Right cardiac atrium (tissue), 5 donors: Measurements from ENCODE around the gene PLAAT2. TPM values are rescaled to one million over a fixed set of nuclear protein-coding genes. Genes with fewer than 3 reads are reported as not detected.
"Not testable (repeated sequence)": the region's sequence is repeated elsewhere in the genome, so short reads cannot be mapped to it uniquely, and the experiment has no call there.

Experiments used
- ATAC-seq, 2 donors: fragments of 200-7000 bp; cut with Tn5 transposase; one replicate each; pipeline versions ENCODE4 v1.8.0 to v1.9.1; 2020; ENCODE audit warnings: moderate library complexity in 2 of 2, mild to moderate bottlenecking in 1 of 2
- DNase-seq, 3 donors: peaks; one replicate each; pipeline ENCODE4 v3.0.0-alpha.2; 2020
- H3K27ac ChIP-seq: one replicate; pipeline ENCODE4 v1.5.1; 2013; ENCODE audit warnings: mild to moderate bottlenecking, low read length, control low read depth, moderate library complexity
- H3K27me3 ChIP-seq: one replicate; pipeline ENCODE4 v1.6.1; 2013; ENCODE audit not compliant: control insufficient read depth, insufficient read depth
- H3K4me1 ChIP-seq: one replicate; pipeline ENCODE4 v1.6.1; 2013; ENCODE audit warnings: low read length; ENCODE audit not compliant: control insufficient read depth, insufficient read depth
- H3K4me3 ChIP-seq: one replicate; pipeline ENCODE4 v1.5.1; 2013; ENCODE audit warnings: low read length, control low read depth
- H3K9me3 ChIP-seq: one replicate; pipeline ENCODE4 v1.6.1; 2013; ENCODE audit warnings: low read length; ENCODE audit not compliant: control insufficient read depth
- WGBS: extraction: QIAGEN DNeasy Blood & Tissue Kit; methylation state at CpG from one replicate; pipeline ENCODE4 v1.1.7; 2013; 5-methylcytosine and 5-hydroxymethylcytosine counted together
- intact Hi-C, 4 donors: fragments of 100-400 bp; cut with DNase I; formaldehyde crosslinking; loops; one replicate each; pipeline versions ENCODE4 v1.11.0 to v1.14.0; 2022 to 2023
- polyA plus RNA-seq: library from polyadenylated mRNA; stranded (reverse); fragments of 200-250 nt; gene quantifications from one replicate; pipeline ENCODE4 v1.2.3, GENCODE V29; 2013
- total RNA-seq, 4 donors: library from RNA; stranded (reverse); fragmentation: NEBNext Ultra II Directional; extraction: Animal tissue kit (Norgen Biotek cat#: 25700); gene quantifications; one replicate each; pipeline ENCODE4 v1.2.1, GENCODE V29; 2021
- donor health status: healthy with polysubstance abuse.
- donor health status: DM: no; HTN: yes; CAD: no.
- donor health status: DM: no; HTN: no; CAD: no.
- donor health status: DM: no; HTN: yes; CAD: no; lungs with severe emphysema.
- donor health status: DM: yes; HTN: yes; CAD: no.

PLAAT2 gene
- total and polyA plus RNA-seq, 5 donors, result 0.31 to 0.66 TPM; not detected in 3

GRCh38 chr11:63557570-63557969 is 5.6 kb downstream of the PLAAT2 start:
- ATAC-seq, result no peak
- WGBS, result 73% methylated on average over 7 of the region's 7 CpGs
- no peaks in the 10 kb centered on the region for H3K27me3 ChIP-seq
- intact Hi-C loops, result no loop called here
- no peak overlapping the region for H3K4me3 ChIP-seq
- H3K27ac ChIP-seq, result no peak overlapping the region
- peaks cover 2% of the 10 kb centered on the region for H3K4me1 ChIP-seq
- H3K9me3 ChIP-seq, result no peaks in the 10 kb centered on the region
- DNase-seq, result no peak

- 66% methylated on average over 7 of the region's 7 CpGs for WGBS
- Histone ChIP-seq H3K9me3 (no peaks in the 10 kb centered on the region), H3K4me3 (no peak overlapping the region), H3K27me3 (no peaks in the 10 kb centered on the region), H3K27ac (no peak overlapping the region), H3K4me1 (peaks cover 2% of the 10 kb centered on the region)
- ATAC-seq (no peak), DNase-seq (no peak)
- intact Hi-C loops, result no loop called here
Observed at GRCh38 chr11:63556404-63557013, 6.7 kb downstream of the PLAAT2 start.

GRCh38 chr11:63554877-63555223 is 8.3 kb downstream of the PLAAT2 start:
- 60% methylated on average over 4 of the region's 4 CpGs for WGBS
- no peak for ATAC-seq
- DNase-seq, result no peak
- no peak overlapping the region for H3K4me3 ChIP-seq
- no peaks in the 10 kb centered on the region for H3K9me3 ChIP-seq
- H3K27ac ChIP-seq, result no peak overlapping the region
- no peaks in the 10 kb centered on the region for H3K4me1 ChIP-seq
- intact Hi-C loops, result no loop called here
- no peaks in the 10 kb centered on the region for H3K27me3 ChIP-seq

- Histone ChIP-seq H3K27ac (no peak overlapping the region), H3K4me3 (no peak overlapping the region), H3K9me3 (no peaks in the 10 kb centered on the region), H3K4me1 (no peaks in the 10 kb centered on the region), H3K27me3 (no peaks in the 10 kb centered on the region)
- intact Hi-C loops, result no loop called here
- ATAC-seq (peak in 1 of 2 donors; percentile 18), DNase-seq (no peak)
- 50% methylated on average over 8 of the region's 8 CpGs for WGBS
Observed at GRCh38 chr11:63553759-63554158, 9.4 kb downstream of the PLAAT2 start.

GRCh38 chr11:63552921-63553320 is 10.3 kb downstream of the PLAAT2 start:
- no peaks in the 10 kb centered on the region for H3K9me3 ChIP-seq
- H3K27me3 ChIP-seq, result no peaks in the 10 kb centered on the region
- H3K27ac ChIP-seq, result no peak overlapping the region
- intact Hi-C loops, result no loop called here
- no peak overlapping the region for H3K4me3 ChIP-seq
- WGBS, result 86% methylated on average over 7 of the region's 7 CpGs
- DNase-seq, result no peak
- no peaks in the 10 kb centered on the region for H3K4me1 ChIP-seq
- ATAC-seq, result no peak

GRCh38 chr11:63551889-63552266 is 11.3 kb downstream of the PLAAT2 start:
- ATAC-seq, result no peak
- WGBS, result 86% methylated on average over 6 of the region's 6 CpGs
- H3K4me3 ChIP-seq, result no peak overlapping the region

GRCh38 chr11:63551091-63551888 is 11.9 kb downstream of the PLAAT2 start:
- ATAC-seq (no peak), DNase-seq (no peak)
- Histone ChIP-seq H3K4me3 (no peak overlapping the region), H3K27me3 (no peaks in the 10 kb centered on the region), H3K27ac (no peak overlapping the region), H3K4me1 (no peaks in the 10 kb centered on the region), H3K9me3 (no peaks in the 10 kb centered on the region)
- 84% methylated on average over 27 of the region's 27 CpGs for WGBS
- intact Hi-C loops, result no loop called here

More at GRCh38 chr11:63551889-63552266, 11.3 kb downstream of the PLAAT2 start:
- Histone ChIP-seq H3K4me1 (no peaks in the 10 kb centered on the region), H3K27ac (no peak overlapping the region), H3K9me3 (no peaks in the 10 kb centered on the region), H3K27me3 (no peaks in the 10 kb centered on the region)
- intact Hi-C loops, result no loop called here
- DNase-seq, result no peak

GRCh38 chr11:63550156-63550700 is 13.0 kb downstream of the PLAAT2 start:
- H3K27ac ChIP-seq, H3K27me3 ChIP-seq, H3K4me3 ChIP-seq, intact Hi-C loops, DNase-seq, ATAC-seq, H3K9me3 ChIP-seq, H3K4me1 ChIP-seq: not testable (repeated sequence)
- WGBS, result 89% methylated on average over 31 of the region's 31 CpGs

GRCh38 chr11:63549411-63549810 is 13.8 kb downstream of the PLAAT2 start:
- no peak for ATAC-seq
- Histone ChIP-seq H3K9me3 (no peaks in the 10 kb centered on the region), H3K4me3 (no peak overlapping the region), H3K4me1 (no peaks in the 10 kb centered on the region), H3K27me3 (no peaks in the 10 kb centered on the region), H3K27ac (no peak overlapping the region)
- 82% methylated on average over 4 of the region's 4 CpGs for WGBS
- intact Hi-C loops, result no loop called here
- no peak for DNase-seq

GRCh38 chr11:63548178-63548577 is 15.0 kb downstream of the PLAAT2 start:
- no peaks in the 10 kb centered on the region for H3K4me1 ChIP-seq
- no peaks in the 10 kb centered on the region for H3K27me3 ChIP-seq
- DNase-seq, result no peak
- intact Hi-C loops, result no loop called here
- no peak for ATAC-seq
- WGBS, result 47% methylated on average over 4 of the region's 4 CpGs
- H3K9me3 ChIP-seq, result no peaks in the 10 kb centered on the region
- H3K4me3 ChIP-seq, result no peak overlapping the region
- no peak overlapping the region for H3K27ac ChIP-seq

GRCh38 chr11:63547061-63547460 is 16.1 kb downstream of the PLAAT2 start:
- 84% methylated on average over 1 of the region's 1 CpG for WGBS
- Histone ChIP-seq H3K27me3 (no peaks in the 10 kb centered on the region), H3K4me3 (no peak overlapping the region), H3K27ac (no peak overlapping the region), H3K9me3 (no peaks in the 10 kb centered on the region), H3K4me1 (no peaks in the 10 kb centered on the region)
- intact Hi-C loops, result no loop called here
- DNase-seq (no peak), ATAC-seq (no peak)
